ENCODE results near the gene GRIK3. TPM values are rescaled to one million over a fixed set of nuclear protein-coding genes. Genes with fewer than 3 reads are reported as not detected.

GRIK3 gene
- total and polyA plus RNA-seq, 2 experiments from 2014 or later: 0.31 to 2.9 TPM

- TF ChIP-seq CREB1 (CRISPR knock-in tag; IDR thresholded peaks at IDR 0.05; ENCODE audit: low read depth): no peak
- TF ChIP-seq POLR2AphosphoS5 (IDR thresholded peaks at IDR 0.05; ENCODE audit: low read depth): no peak
- no peak for TF ChIP-seq ETS1 (IDR thresholded peaks at IDR 0.05)
- no peak for TF ChIP-seq STAT1 (IDR thresholded peaks at IDR 0.05; ENCODE audit: unreplicated experiment)
- no peak for TF ChIP-seq EZH2 (IDR thresholded peaks at IDR 0.05; ENCODE audit: low read depth, unreplicated experiment)
- TF ChIP-seq ZNF114 (CRISPR knock-in tag; IDR thresholded peaks at IDR 0.05): no peak
- TF ChIP-seq ZNF462 (CRISPR knock-in tag; IDR thresholded peaks at IDR 0.05): no peak
- TF ChIP-seq NANOG (IDR thresholded peaks at IDR 0.05; ENCODE audit: borderline replicate concordance): no peak
- TF ChIP-seq EZH2phosphoT487 (IDR thresholded peaks at IDR 0.05; ENCODE audit: unreplicated experiment): no peak
- TF ChIP-seq REST (IDR thresholded peaks at IDR 0.05; ENCODE audit: unreplicated experiment): no peak
- TF ChIP-seq CTCF (conservative IDR thresholded peaks at IDR 0.05; ENCODE audit: low read depth in 2 of 2): no peak
- no peak for TF ChIP-seq ZNF331 (CRISPR knock-in tag; IDR thresholded peaks at IDR 0.05; ENCODE audit: low read depth)
- TF ChIP-seq JUNB (IDR thresholded peaks at IDR 0.05; ENCODE audit: unreplicated experiment): no peak
- Histone ChIP-seq H3K4me1 (ENCODE audit: insufficient read depth) (peaks cover 70% of the 10 kb centered on the region), H3F3A (replicated peaks; ENCODE audit: low read depth) (peaks cover 13% of the 10 kb centered on the region; the same call in 1 of the 2 replicates), H3K79me2 (replicated peaks; ENCODE audit: insufficient read depth) (no peaks in the 10 kb centered on the region), H4K20me1 (replicated peaks; ENCODE audit: insufficient read depth) (no peaks in the 10 kb centered on the region), H2AFZ (peak overlapping the region; percentile 56; the same call in 1 of the 2 replicates), H3K36me3 (ENCODE audit: insufficient read depth) (no peaks in the 10 kb centered on the region; the same call in 1 of the 2 replicates), H3K27me3 (ENCODE audit: insufficient read depth) (peaks cover 48% of the 10 kb centered on the region), H3K27ac (ENCODE audit: low read depth) (no peak overlapping the region), H3K4me3 (peak overlapping the region; percentile 43), H3K9me2 (ENCODE audit: insufficient read depth) (no peaks in the 10 kb centered on the region), H3K4me2 (peak overlapping the region; percentile 97)
- Mint-ChIP-seq H3K4me1 (peaks cover 73% of the 10 kb centered on the region), H3K4me3 (peak overlapping the region; percentile 58), H3K27ac (no peak overlapping the region; the same call in 1 of the 2 replicates), H3K9me3 (no peaks in the 10 kb centered on the region; the same call in 2 of the 3 replicates), H3K36me3 (ENCODE audit: low read depth) (no peaks in the 10 kb centered on the region), H3K27me3 (ENCODE audit: insufficient read depth, low read depth, poor library complexity) (peaks cover 40% of the 10 kb centered on the region)
- DNase-seq (ENCODE audit: low spot score) (peak; percentile 40), ATAC-seq (no peak; the same call in 2 of the 3 replicates)
Observed at GRCh38 chr1:37037690-37038089, 3.4 kb upstream of the GRIK3 start.
